Karpas-422 (cell line): ENCODE data around the gene EPHA6. TPM values are rescaled to one million over a fixed set of nuclear protein-coding genes. Genes with fewer than 3 reads are reported as not detected.

ENCODE experiments used
- DNase-seq: peaks from one replicate; pipeline ENCODE4 v3.0.0-alpha.2; 2015
- H2AFZ ChIP-seq: fragments of 200-600 bp; sonication (generic); 2 replicates; pipeline ENCODE4 v1.6.1; 2014; ENCODE audit warnings: antibody characterized with exemption, low read length, mixed read lengths
- H3K27ac ChIP-seq: fragments of 200-600 bp; sonication (generic); 2 replicates; pipeline ENCODE4 v1.5.1; 2014; ENCODE audit warnings: mild to moderate bottlenecking, low read length, moderate library complexity
- H3K27me3 ChIP-seq: fragments of 200-600 bp; sonication (generic); 2 replicates; pipeline ENCODE4 v1.6.1; 2014; ENCODE audit warnings: low read length, mixed read lengths
- H3K36me3 ChIP-seq: fragments of 200-600 bp; sonication (generic); 2 replicates; pipeline ENCODE4 v1.6.1; 2014; ENCODE audit warnings: low read length, mixed read lengths; ENCODE audit not compliant: insufficient read depth
- H3K4me1 ChIP-seq: fragments of 200-600 bp; sonication (generic); 2 replicates; pipeline ENCODE4 v1.6.1; 2014; ENCODE audit warnings: mild to moderate bottlenecking, low read length, mixed read lengths
- H3K4me2 ChIP-seq: fragments of 200-600 bp; sonication (generic); 2 replicates; pipeline ENCODE4 v1.6.1; 2014; ENCODE audit warnings: low read length, low read depth, mild to moderate bottlenecking; ENCODE audit not compliant: poor library complexity, severe bottlenecking
- H3K4me3 ChIP-seq: fragments of 200-600 bp; sonication (generic); 2 replicates; pipeline ENCODE4 v1.5.1; 2014; ENCODE audit warnings: mild to moderate bottlenecking, antibody characterized with exemption, low read length, mixed read lengths
- H3K79me2 ChIP-seq: fragments of 200-600 bp; sonication (generic); 2 replicates; pipeline ENCODE4 v1.6.1; 2014; ENCODE audit warnings: mild to moderate bottlenecking, low read length, mixed read lengths
- H3K9ac ChIP-seq: fragments of 200-600 bp; sonication (generic); 2 replicates; pipeline ENCODE4 v1.6.0; 2014; ENCODE audit warnings: low read length
- H3K9me2 ChIP-seq: fragments of 200-600 bp; sonication (generic), shearing (Covaris generic); replicated peaks from 2 replicates; pipeline ENCODE4 v1.6.0; 2014; ENCODE audit warnings: mild to moderate bottlenecking, low read length, moderate library complexity; ENCODE audit not compliant: insufficient read depth
- H3K9me3 ChIP-seq: fragments of 300-700, 200-600 bp; sonication (generic); 2 replicates; pipeline ENCODE4 v1.6.1; 2014; ENCODE audit warnings: low read length, mixed read lengths
- H4K20me1 ChIP-seq: fragments of 200-600 bp; sonication (generic); 2 replicates; pipeline ENCODE4 v1.6.1; 2014; ENCODE audit warnings: mild to moderate bottlenecking, antibody characterized with exemption, low read length, low read depth; ENCODE audit not compliant: insufficient read depth
- total RNA-seq: library from RNA; depleted of rRNA; stranded (reverse); fragments of >200 nt; shearing (Covaris generic); gene quantifications from 2 replicates; pipeline ENCODE4 v1.2.3, GENCODE V29; 2014; ENCODE audit warnings: low replicate concordance

EPHA6 gene
- total RNA-seq, 1 experiment from 2014 or later = not detected

DNA sequence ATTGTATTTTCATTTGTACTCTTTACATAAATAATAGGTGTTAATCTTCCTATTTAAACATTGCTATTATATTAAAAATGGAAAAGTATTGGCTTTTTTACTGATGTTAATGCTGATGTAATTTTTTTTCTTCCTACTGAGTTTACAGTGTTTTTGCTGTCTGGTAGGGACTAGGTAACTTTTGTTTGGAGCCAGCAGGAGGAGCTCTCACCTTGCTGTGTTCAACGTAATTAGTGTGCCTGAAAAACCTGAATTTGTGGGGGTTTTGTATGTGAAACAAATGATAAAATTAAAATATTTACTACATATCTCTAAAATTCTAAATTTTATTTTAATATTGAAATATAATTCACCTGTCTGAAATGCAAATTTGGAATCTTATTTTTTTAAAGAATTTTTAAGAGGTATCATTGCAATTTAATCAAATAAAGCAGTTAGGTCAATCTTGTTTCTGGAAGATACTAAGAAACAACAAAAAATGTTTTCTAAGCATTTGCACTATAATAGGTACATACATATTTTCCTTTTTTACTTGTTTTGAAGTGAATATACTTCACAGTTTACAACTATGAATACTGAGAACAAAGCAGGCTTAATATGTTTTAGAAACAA, 48.8 kb downstream of the EPHA6 start:
- Histone ChIP-seq H4K20me1 (no peaks in the 10 kb centered on the region), H3K9ac (no peak overlapping the region), H3K4me3 (no peak overlapping the region), H3K4me2 (no peak overlapping the region), H3K27me3 (no peaks in the 10 kb centered on the region), H3K9me3 (no peaks in the 10 kb centered on the region), H3K27ac (no peak overlapping the region), H2AFZ (no peak overlapping the region), H3K4me1 (no peaks in the 10 kb centered on the region), H3K9me2 (no peaks in the 10 kb centered on the region), H3K36me3 (no peaks in the 10 kb centered on the region), H3K79me2 (no peaks in the 10 kb centered on the region)
- DNase-seq = peak; percentile 77

GRCh38 chr3:96865605-96866004, 51.2 kb downstream of the EPHA6 start:
- no peaks in the 10 kb centered on the region for H3K27me3 ChIP-seq
- H3K4me3 ChIP-seq = no peak overlapping the region
- no peak overlapping the region for H3K4me2 ChIP-seq
- H3K9me2 ChIP-seq = no peaks in the 10 kb centered on the region
- no peaks in the 10 kb centered on the region for H3K4me1 ChIP-seq
- no peak for DNase-seq
- H3K36me3 ChIP-seq = no peaks in the 10 kb centered on the region
- H3K27ac ChIP-seq = no peak overlapping the region
- H3K9me3 ChIP-seq = no peaks in the 10 kb centered on the region
- H3K9ac ChIP-seq = no peak overlapping the region
- H3K79me2 ChIP-seq = no peaks in the 10 kb centered on the region
- H4K20me1 ChIP-seq = no peaks in the 10 kb centered on the region
- H2AFZ ChIP-seq = no peak overlapping the region

GRCh38 chr3:96869316-96869715, 54.9 kb downstream of the EPHA6 start:
- no peaks in the 10 kb centered on the region; the same call in 1 of the 2 replicates for H3K9me2 ChIP-seq
- H3K27me3 ChIP-seq = no peaks in the 10 kb centered on the region
- H3K36me3 ChIP-seq = no peaks in the 10 kb centered on the region
- H3K9me3 ChIP-seq = no peaks in the 10 kb centered on the region
- no peaks in the 10 kb centered on the region for H3K79me2 ChIP-seq
- DNase-seq = no peak
- H3K4me1 ChIP-seq = no peaks in the 10 kb centered on the region
- H4K20me1 ChIP-seq = no peaks in the 10 kb centered on the region
- no peak overlapping the region for H3K4me2 ChIP-seq
- H3K27ac ChIP-seq = no peak overlapping the region
- no peak overlapping the region for H3K4me3 ChIP-seq
- no peak overlapping the region for H3K9ac ChIP-seq
- H2AFZ ChIP-seq = no peak overlapping the region

GRCh38 chr3:96877510-96877909, 63.1 kb downstream of the EPHA6 start:
- no peak overlapping the region for H2AFZ ChIP-seq
- H3K79me2 ChIP-seq = no peaks in the 10 kb centered on the region
- H3K9me2 ChIP-seq = no peaks in the 10 kb centered on the region; the same call in 1 of the 2 replicates
- H3K36me3 ChIP-seq = no peaks in the 10 kb centered on the region
- H3K27ac ChIP-seq = no peak overlapping the region
- no peak for DNase-seq
- H3K4me2 ChIP-seq = no peak overlapping the region
- no peak overlapping the region for H3K4me3 ChIP-seq
- no peaks in the 10 kb centered on the region for H3K9me3 ChIP-seq
- H3K9ac ChIP-seq = no peak overlapping the region
- no peaks in the 10 kb centered on the region for H4K20me1 ChIP-seq
- no peaks in the 10 kb centered on the region for H3K4me1 ChIP-seq
- no peaks in the 10 kb centered on the region for H3K27me3 ChIP-seq

DNA sequence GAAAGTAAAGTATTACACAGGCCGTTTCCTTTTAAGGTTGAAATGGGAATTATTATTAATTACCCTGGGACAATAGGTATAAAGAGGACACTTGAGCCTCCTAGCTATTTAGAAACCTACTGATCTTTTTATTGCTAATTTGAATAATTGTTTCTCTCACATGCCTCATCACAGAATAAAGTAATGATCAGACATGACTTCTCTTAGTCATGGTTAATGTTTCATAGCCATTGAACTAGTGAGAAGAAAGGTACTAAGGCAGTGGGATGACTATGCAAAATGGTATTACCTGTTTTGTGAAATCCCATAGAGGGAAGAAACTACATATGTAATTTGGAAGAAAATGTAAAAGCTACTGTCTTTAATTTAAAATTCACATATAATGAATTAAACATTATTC, 85.6 kb downstream of the EPHA6 start:
- Histone ChIP-seq H3K4me3 (no peak overlapping the region), H3K79me2 (no peaks in the 10 kb centered on the region), H3K9ac (no peak overlapping the region), H4K20me1 (no peaks in the 10 kb centered on the region), H3K9me2 (no peaks in the 10 kb centered on the region), H3K4me2 (no peak overlapping the region), H3K27me3 (no peaks in the 10 kb centered on the region), H3K9me3 (peaks cover 12% of the 10 kb centered on the region), H3K27ac (no peak overlapping the region), H2AFZ (no peak overlapping the region), H3K4me1 (no peaks in the 10 kb centered on the region), H3K36me3 (no peaks in the 10 kb centered on the region)
- DNase-seq = no peak

DNA sequence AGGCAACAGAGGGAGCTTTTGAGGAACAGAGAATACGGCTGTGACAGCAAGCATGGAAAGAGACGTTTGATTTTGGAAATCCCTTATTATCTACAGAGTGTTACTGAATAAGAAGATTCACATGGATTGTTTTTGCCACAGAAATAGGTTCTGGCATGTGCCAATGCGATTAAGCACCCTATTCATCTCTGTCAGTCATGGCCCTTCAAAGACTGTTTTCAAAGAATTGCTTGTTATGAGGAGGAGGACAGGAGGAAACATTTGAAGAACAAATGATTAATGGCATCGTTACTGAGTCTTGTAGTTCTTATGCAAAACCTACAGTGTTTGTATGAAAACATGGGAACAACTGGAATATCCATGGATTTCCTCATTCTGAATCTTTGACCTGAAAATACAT, 86.2 kb downstream of the EPHA6 start:
- no peaks in the 10 kb centered on the region for H3K4me1 ChIP-seq
- H3K27me3 ChIP-seq = no peaks in the 10 kb centered on the region
- peaks cover 12% of the 10 kb centered on the region for H3K9me3 ChIP-seq
- no peak overlapping the region for H3K4me2 ChIP-seq
- no peak overlapping the region for H3K4me3 ChIP-seq
- no peaks in the 10 kb centered on the region for H3K79me2 ChIP-seq
- H3K9me2 ChIP-seq = no peaks in the 10 kb centered on the region
- H4K20me1 ChIP-seq = no peaks in the 10 kb centered on the region
- no peaks in the 10 kb centered on the region for H3K36me3 ChIP-seq
- DNase-seq = no peak
- H3K9ac ChIP-seq = no peak overlapping the region
- H2AFZ ChIP-seq = no peak overlapping the region
- H3K27ac ChIP-seq = no peak overlapping the region

DNA sequence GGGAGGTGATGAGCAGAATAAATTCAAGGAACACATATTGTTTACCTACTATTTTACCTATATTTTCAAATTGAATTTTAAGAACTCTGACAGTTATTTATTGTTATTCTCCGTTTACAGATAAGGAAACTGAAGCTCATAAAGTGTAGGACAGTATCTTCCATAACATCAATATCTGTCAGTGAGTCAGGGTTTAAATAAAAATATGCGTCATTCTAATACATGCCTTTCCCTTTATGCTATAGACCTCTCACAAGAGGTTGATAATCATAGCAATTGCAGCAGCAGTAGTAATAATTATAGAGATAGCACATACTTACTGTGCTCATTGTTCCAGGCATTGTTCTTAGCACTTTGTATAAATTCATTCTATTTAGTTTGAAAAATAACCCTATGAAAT, 101.1 kb downstream of the EPHA6 start:
- Histone ChIP-seq H3K4me2 (no peak overlapping the region), H3K9me2 (no peaks in the 10 kb centered on the region), H3K27me3 (no peaks in the 10 kb centered on the region), H4K20me1 (no peaks in the 10 kb centered on the region), H3K79me2 (no peaks in the 10 kb centered on the region), H3K4me3 (no peak overlapping the region), H3K36me3 (no peaks in the 10 kb centered on the region), H3K9me3 (no peaks in the 10 kb centered on the region), H3K27ac (no peak overlapping the region), H3K4me1 (no peaks in the 10 kb centered on the region), H2AFZ (no peak overlapping the region), H3K9ac (no peak overlapping the region)
- DNase-seq = no peak

GRCh38 chr3:96931119-96931862, 116.9 kb downstream of the EPHA6 start:
- Histone ChIP-seq H3K36me3 (no peaks in the 10 kb centered on the region), H3K9me3 (peaks cover 15% of the 10 kb centered on the region), H3K27me3 (no peaks in the 10 kb centered on the region), H3K9ac (no peak overlapping the region), H3K9me2 (no peaks in the 10 kb centered on the region; the same call in 1 of the 2 replicates), H3K27ac (no peak overlapping the region), H3K4me3 (no peak overlapping the region), H3K4me1 (no peaks in the 10 kb centered on the region), H3K79me2 (no peaks in the 10 kb centered on the region), H2AFZ (no peak overlapping the region), H3K4me2 (no peak overlapping the region), H4K20me1 (no peaks in the 10 kb centered on the region)
- no peak for DNase-seq
